ENCODE results near the gene ISYNA1. TPM values are rescaled to one million over a fixed set of nuclear protein-coding genes. Genes with fewer than 3 reads are reported as not detected.
A peak's percentile ranks its signal among the peaks of the same experiment; 100 is the strongest.

ISYNA1 gene
- total and polyA plus RNA-seq, 2 of the 8 experiments (the other 6 are each of a cell fraction or from before 2014, with no cell fraction given) = 207 to 264 TPM

DNA sequence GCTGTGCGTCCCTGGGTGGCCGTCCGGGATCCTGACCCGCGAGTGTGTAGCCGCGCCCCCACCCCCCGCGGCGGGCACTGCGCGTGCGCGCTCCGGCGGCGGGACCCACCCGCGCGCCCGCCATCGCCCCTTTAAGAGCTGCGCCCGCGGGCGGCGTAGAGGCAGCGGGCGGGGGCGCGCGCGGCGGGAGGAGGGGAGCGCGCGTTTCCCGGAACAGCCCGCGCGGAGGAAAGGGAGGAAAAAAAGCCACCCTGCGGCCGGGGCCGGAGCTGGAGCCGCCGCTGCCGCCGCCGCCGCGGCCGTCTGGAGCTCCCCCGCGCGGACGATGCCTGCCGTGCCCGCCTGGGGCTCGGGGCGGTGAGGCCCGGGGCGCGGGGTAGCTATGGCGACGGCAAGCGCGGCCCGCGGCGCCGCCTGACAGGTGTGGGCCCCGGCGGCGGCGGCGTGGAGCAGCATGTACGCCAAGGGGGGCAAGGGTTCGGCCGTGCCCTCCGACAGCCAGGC lies 18.7 kb downstream of the ISYNA1 start, which contains the start of gene SSBP4:
TSS of gene SSBP4 (plus strand) at position 204 of the 504 bp plus-strand sequence. CDS start at position 455, 251 bp downstream.
- H3K4ac ChIP-seq (replicated peaks; ENCODE audit: insufficient read length, low read depth, low read length) = peak within 1 kb of the TSS; percentile 59
- H4K5ac ChIP-seq (ENCODE audit: insufficient read length, low read depth, low read length) = no peak within 1 kb of the TSS
- peak within 1 kb of the TSS; percentile 99 for H2BK15ac ChIP-seq (ENCODE audit: low read length)
- peak in 1 of 2 experiments; percentile 87 for DNase-seq (ENCODE audit: low read depth in 1 of 2, low spot score in 2 of 2)
- H3K4me1 ChIP-seq (replicated peaks in 1 of 4; ENCODE audit: control insufficient read depth in 3 of 4, insufficient read depth in 4 of 4, low read length in 3 of 4) = peaks cover 0 to 39% (median 25%) of the 10 kb centered on the region in 4 experiments; a peak in 6 of 7 replicates
- H2BK120ac ChIP-seq (replicated peaks; ENCODE audit: low read depth, low read length) = peak within 1 kb of the TSS; percentile 69
- WGBS, 2 experiments (ENCODE audit: extremely low coverage in 1 of 2, insufficient coverage in 1 of 2, insufficient read length in 1 of 2, insufficient replicate concordance in 2 of 2, low coverage in 1 of 2, low lambda C conversion rate in 2 of 2, missing lambda C conversion rate in 1 of 2) = 0% methylated on average over 7 of the region's 80 CpGs; no CpG with 5 or more reads in 1 of the 2 experiments
- no peak for FAIRE-seq
- H3K23me2 ChIP-seq (ENCODE audit: low read depth, low read length) = peaks cover 19% of the 10 kb centered on the region; the same call in 1 of the 2 replicates
- H3K36me3 ChIP-seq (ENCODE audit: control insufficient read depth in 2 of 4, insufficient read depth in 4 of 4, low read length in 3 of 4) = no peaks in the 10 kb centered on the region
- H3K14ac ChIP-seq (ENCODE audit: insufficient read length) = no peak within 1 kb of the TSS
- peaks cover 5 to 29% (median 23%) of the 10 kb centered on the region in 4 experiments for H3K27me3 ChIP-seq (replicated peaks in 1 of 4; ENCODE audit: control insufficient read depth in 3 of 4, extremely low read depth in 1 of 4, insufficient read depth in 3 of 4, low read length in 3 of 4)
- peak within 1 kb of the TSS; percentile 75; the same call in 1 of the 2 replicates for H2BK5ac ChIP-seq (ENCODE audit: low read depth, low read length)
- ChIA-PET POLR2A (ENCODE audit: partially characterized antibody) (interaction anchor here (0.8 to 6.8 kb wide), 13 partner anchors 9 to 138 kb away, joined by 3 to 72 read pairs (median 4); partner anchors contain the start of genes JUND and PGPEP1), CTCF (ENCODE audit: partially characterized antibody) (interaction anchor here (1.0 to 11.0 kb wide), 17 partner anchors 9 to 165 kb away, joined by 3 to 177 read pairs (median 4); partner anchors contain the start of gene GDF15)
- H2AFZ ChIP-seq (ENCODE audit: low read length) = no peak within 1 kb of the TSS
- peak within 1 kb of the TSS; percentile 45; the same call in 1 of the 2 replicates for H4K8ac ChIP-seq (ENCODE audit: extremely low read depth, insufficient read depth, low read length)
- peak within 1 kb of the TSS in 1 of 4 experiments; percentile 13; a peak in 2 of 7 replicates for H3K9ac ChIP-seq (replicated peaks in 1 of 4; ENCODE audit: extremely low read depth in 1 of 4, low read depth in 3 of 4, low read length in 3 of 4)
- peak within 1 kb of the TSS; percentile 89; the same call in 1 of the 2 replicates for H2AK5ac ChIP-seq (ENCODE audit: low read depth, low read length)
- H3K23ac ChIP-seq (ENCODE audit: insufficient read length) = no peak within 1 kb of the TSS
- peak within 1 kb of the TSS; percentile 33 to 63 (median 46) for H3K4me3 ChIP-seq (ENCODE audit: extremely low read depth in 1 of 4, insufficient read depth in 2 of 4, low read depth in 3 of 4, low read length in 4 of 4)
- H2BK20ac ChIP-seq (ENCODE audit: low read length) = peak within 1 kb of the TSS; percentile 66; the same call in 1 of the 2 replicates
- peak within 1 kb of the TSS; percentile 71 for H3K18ac ChIP-seq (ENCODE audit: extremely low read depth, low read length)
- no peak within 1 kb of the TSS for H3K27ac ChIP-seq (ENCODE audit: low read depth, low read length)
- H3K56ac ChIP-seq (replicated peaks; ENCODE audit: insufficient read length, low read depth, low read length) = peak within 1 kb of the TSS; percentile 16
- H3K79me1 ChIP-seq (ENCODE audit: low read depth, low read length) = no peaks in the 10 kb centered on the region
- H3K4me2 ChIP-seq (ENCODE audit: insufficient read depth in 1 of 2, low read depth in 2 of 2, low read length in 2 of 2) = peak within 1 kb of the TSS; percentile 72 to 88
- H2BK12ac ChIP-seq (ENCODE audit: low read depth, low read length) = peak within 1 kb of the TSS; percentile 99; the same call in 1 of the 2 replicates
- peaks cover 0 to 4% of the 10 kb centered on the region in 2 experiments; a peak in 1 of 4 replicates for H3K79me2 ChIP-seq (ENCODE audit: control insufficient read depth in 1 of 2, insufficient read depth in 2 of 2, low read length in 2 of 2)
- H4K91ac ChIP-seq (replicated peaks; ENCODE audit: insufficient read length, low read length) = peak within 1 kb of the TSS; percentile 99
- peaks cover 4 to 7% of the 10 kb centered on the region in 2 experiments for H4K20me1 ChIP-seq (replicated peaks in 1 of 2; ENCODE audit: control insufficient read depth in 1 of 2, insufficient read depth in 2 of 2, low read length in 2 of 2)
- H3K9me3 ChIP-seq (ENCODE audit: insufficient read depth in 2 of 2, low read depth in 1 of 2, low read length in 1 of 2) = no peaks in the 10 kb centered on the region
- TF ChIP-seq MAFK (IDR thresholded peaks at IDR 0.05; ENCODE audit: low read depth, low read length) (no peak), EP300 (IDR thresholded peaks at IDR 0.05; ENCODE audit: borderline replicate concordance in 1 of 2, low read depth in 2 of 2, low read length in 2 of 2) (peak; percentile 62 to 98; a peak in 2 of 3 replicates), KDM1A (IDR thresholded peaks at IDR 0.05; ENCODE audit: borderline replicate concordance, low read length) (no peak; the same call in 1 of the 2 replicates), SP1 (IDR thresholded peaks at IDR 0.05; ENCODE audit: low read depth, low read length) (0 out of 2 replicates have a peak, but pooled peaks have one; percentile 15), TAF1 (IDR thresholded peaks at IDR 0.05; ENCODE audit: low read depth, low read length) (0 out of 2 replicates have a peak, but pooled peaks have one; percentile 19), EGR1 (IDR thresholded peaks at IDR 0.05; ENCODE audit: borderline replicate concordance, low read depth, low read length) (peak; percentile 39; the same call in 1 of the 2 replicates), CHD2 (IDR thresholded peaks at IDR 0.05; ENCODE audit: low read length) (no peak), CBX5 (IDR thresholded peaks at IDR 0.05; ENCODE audit: low read depth, low read length) (no peak)
- TF ChIP-seq, protein P1, sequence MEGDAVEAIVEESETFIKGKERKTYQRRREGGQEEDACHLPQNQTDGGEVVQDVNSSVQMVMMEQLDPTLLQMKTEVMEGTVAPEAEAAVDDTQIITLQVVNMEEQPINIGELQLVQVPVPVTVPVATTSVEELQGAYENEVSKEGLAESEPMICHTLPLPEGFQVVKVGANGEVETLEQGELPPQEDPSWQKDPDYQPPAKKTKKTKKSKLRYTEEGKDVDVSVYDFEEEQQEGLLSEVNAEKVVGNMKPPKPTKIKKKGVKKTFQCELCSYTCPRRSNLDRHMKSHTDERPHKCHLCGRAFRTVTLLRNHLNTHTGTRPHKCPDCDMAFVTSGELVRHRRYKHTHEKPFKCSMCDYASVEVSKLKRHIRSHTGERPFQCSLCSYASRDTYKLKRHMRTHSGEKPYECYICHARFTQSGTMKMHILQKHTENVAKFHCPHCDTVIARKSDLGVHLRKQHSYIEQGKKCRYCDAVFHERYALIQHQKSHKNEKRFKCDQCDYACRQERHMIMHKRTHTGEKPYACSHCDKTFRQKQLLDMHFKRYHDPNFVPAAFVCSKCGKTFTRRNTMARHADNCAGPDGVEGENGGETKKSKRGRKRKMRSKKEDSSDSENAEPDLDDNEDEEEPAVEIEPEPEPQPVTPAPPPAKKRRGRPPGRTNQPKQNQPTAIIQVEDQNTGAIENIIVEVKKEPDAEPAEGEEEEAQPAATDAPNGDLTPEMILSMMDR (IDR thresholded peaks at IDR 0.05; ENCODE audit: control extremely low read depth in 1 of 3, insufficient read depth in 1 of 3, low read depth in 1 of 3, low read length in 3 of 3) = peak; percentile 32 to 80 (median 39)
